WTC11 (cell line): Measurements from ENCODE around the gene NAPSA. TPM values are rescaled to one million over a fixed set of nuclear protein-coding genes. Genes with fewer than 3 reads are reported as not detected.
A peak's percentile ranks its signal among the peaks of the same experiment; 100 is the strongest.

ENCODE experiments used
- CREM ChIP-seq: sonication (generic); formaldehyde crosslinking; IDR thresholded peaks from 2 replicates; pipeline ENCODE4 v1.8.1; 2022; ENCODE audit warnings: mild to moderate bottlenecking, missing genetic modification reagents, moderate library complexity
- GRHL2 ChIP-seq: fragments of 250-450 bp; sonication (Bioruptor Pico); IDR thresholded peaks from 2 replicates; pipeline ENCODE4 v1.8.0; 2022; ENCODE audit warnings: mild to moderate bottlenecking, moderate library complexity; ENCODE audit not compliant: insufficient replicate concordance, severe bottlenecking
- GTF2I ChIP-seq: fragments of 250-450 bp; sonication (Bioruptor Pico); conservative IDR thresholded peaks from 2 replicates; pipeline ENCODE4 v1.4.0; 2021; ENCODE audit warnings: mild to moderate bottlenecking
- HMGA2 ChIP-seq: fragments of 250-450 bp; sonication (Bioruptor Pico); IDR thresholded peaks from 2 replicates; pipeline ENCODE4 v1.4.0; 2021; ENCODE audit warnings: mild to moderate bottlenecking, moderate library complexity
- IRF2 ChIP-seq: sonication (generic); formaldehyde crosslinking; IDR thresholded peaks from 2 replicates; pipeline ENCODE4 v1.8.0; 2022; ENCODE audit warnings: low read depth, missing genetic modification reagents, borderline replicate concordance
- KAT7 ChIP-seq: sonication (generic); formaldehyde crosslinking; IDR thresholded peaks from 2 replicates; pipeline ENCODE4 v1.8.1; 2023; ENCODE audit warnings: missing genetic modification reagents, mild to moderate bottlenecking, borderline replicate concordance
- TCF7 ChIP-seq: sonication (generic); formaldehyde crosslinking; IDR thresholded peaks from 2 replicates; pipeline ENCODE4 v1.8.0; 2022; ENCODE audit warnings: mild to moderate bottlenecking, low read depth, missing genetic modification reagents, moderate library complexity
- ZNF138 ChIP-seq: sonication (generic); formaldehyde crosslinking; conservative IDR thresholded peaks from 2 replicates; pipeline ENCODE4 v1.8.1; 2022; ENCODE audit warnings: mild to moderate bottlenecking, moderate library complexity, missing genetic modification reagents
- ZNF232 ChIP-seq: sonication (generic); formaldehyde crosslinking; IDR thresholded peaks from 2 replicates; pipeline ENCODE4 v1.8.0; 2022; ENCODE audit warnings: mild to moderate bottlenecking, missing genetic modification reagents
- ZNF317 ChIP-seq: sonication (generic); formaldehyde crosslinking; IDR thresholded peaks from 2 replicates; pipeline ENCODE4 v1.8.1; 2023; ENCODE audit warnings: low read depth, mild to moderate bottlenecking, moderate library complexity, missing genetic modification reagents, borderline replicate concordance
- ZNF396 ChIP-seq: fragments of 250-450 bp; sonication (Bioruptor Pico); IDR thresholded peaks from 2 replicates; pipeline ENCODE4 v1.8.0; 2021; ENCODE audit warnings: mild to moderate bottlenecking, moderate library complexity, borderline replicate concordance
- ZNF416 ChIP-seq: fragments of 250-450 bp; sonication (Bioruptor Pico); IDR thresholded peaks from 2 replicates; pipeline ENCODE4 v1.9.0; 2021; ENCODE audit warnings: mild to moderate bottlenecking, inconsistent platforms
- total RNA-seq: library from RNA; stranded (reverse); gene quantifications from 3 replicates; pipeline ENCODE4 v1.2.3, GENCODE V29; 2021
- TF ChIP-seq, protein P1 (sequence below): sonication (generic); formaldehyde crosslinking; IDR thresholded peaks from 2 replicates; pipeline ENCODE4 v1.8.0; 2023; ENCODE audit warnings: mild to moderate bottlenecking, missing genetic modification reagents
- TF ChIP-seq, protein P2 (sequence below): sonication (generic); formaldehyde crosslinking; IDR thresholded peaks from 2 replicates; pipeline ENCODE4 v1.8.0; 2023; ENCODE audit warnings: missing genetic modification reagents, mild to moderate bottlenecking, borderline replicate concordance
- TF ChIP-seq, protein P3 (sequence below): fragments of 250-450 bp; sonication (Bioruptor Pico); IDR thresholded peaks from 2 replicates; pipeline ENCODE4 v2.1.2; 2022; ENCODE audit warnings: mild to moderate bottlenecking, moderate library complexity
- TF ChIP-seq, protein P4 (sequence below): sonication (generic); formaldehyde crosslinking; IDR thresholded peaks from 2 replicates; pipeline ENCODE4 v1.8.0; 2022; ENCODE audit warnings: mild to moderate bottlenecking, missing genetic modification reagents
- TF ChIP-seq, protein P5 (sequence below): sonication (generic); formaldehyde crosslinking; IDR thresholded peaks from 2 replicates; pipeline ENCODE4 v1.8.0; 2022; ENCODE audit warnings: mild to moderate bottlenecking, missing genetic modification reagents
- TF ChIP-seq, protein P6 (sequence below): sonication (generic); formaldehyde crosslinking; conservative IDR thresholded peaks from 2 replicates; pipeline ENCODE4 v1.8.1; 2023; ENCODE audit warnings: mild to moderate bottlenecking, low read depth, missing genetic modification reagents, moderate library complexity
- TF ChIP-seq, protein P7 (sequence below): sonication (generic); formaldehyde crosslinking; IDR thresholded peaks from 2 replicates; pipeline ENCODE4 v1.8.1; 2023; ENCODE audit warnings: mild to moderate bottlenecking, missing genetic modification reagents, borderline replicate concordance

The NAPSA gene
- total RNA-seq, 1 experiment from 2014 or later, result 2.7 TPM

DNA sequence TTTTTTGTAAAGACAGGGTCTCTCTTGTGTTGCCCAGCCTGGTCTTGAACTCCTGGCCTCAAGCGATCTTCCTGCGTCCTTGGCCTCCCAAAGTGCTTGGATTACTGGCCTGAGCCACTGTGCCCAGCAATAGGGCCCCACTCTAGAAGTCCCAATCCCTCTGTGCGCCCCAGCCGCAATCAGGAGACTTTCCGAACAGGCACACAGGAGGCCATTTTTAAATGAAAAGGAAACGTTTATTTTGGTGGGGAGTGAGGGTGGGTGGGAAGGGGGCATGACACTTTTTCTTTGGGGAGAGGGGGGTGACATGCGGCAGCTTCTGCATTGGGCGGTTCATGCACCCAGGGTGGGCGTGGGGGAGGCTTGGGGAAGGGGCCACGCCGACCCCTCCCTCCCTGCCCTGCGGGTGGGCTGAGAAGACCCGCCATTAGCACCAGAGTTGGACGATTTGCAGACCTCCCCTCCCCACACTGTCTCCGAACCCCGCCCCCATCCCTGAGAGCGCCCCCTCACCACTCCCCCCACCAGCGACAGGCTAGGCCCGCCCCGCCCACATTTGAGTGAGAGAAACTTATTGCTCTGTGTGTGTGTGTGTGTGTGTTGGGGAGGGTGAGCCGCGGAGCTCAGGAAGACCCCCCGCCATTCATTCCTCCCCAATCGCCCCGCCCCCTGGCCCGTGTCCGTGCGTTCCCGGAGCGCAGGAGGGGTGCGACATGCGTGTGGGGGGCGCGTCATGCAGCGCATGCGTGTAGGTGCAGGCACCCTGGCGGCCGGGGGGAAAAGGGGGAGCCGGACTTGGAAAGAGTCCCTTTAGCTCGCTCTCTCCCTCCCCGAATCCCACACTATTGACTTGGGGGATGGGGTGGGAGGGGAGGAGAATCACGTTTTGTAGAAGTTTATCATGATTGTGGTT is 53.5 kb downstream of the NAPSA start (continued):
- TF ChIP-seq, protein P1, sequence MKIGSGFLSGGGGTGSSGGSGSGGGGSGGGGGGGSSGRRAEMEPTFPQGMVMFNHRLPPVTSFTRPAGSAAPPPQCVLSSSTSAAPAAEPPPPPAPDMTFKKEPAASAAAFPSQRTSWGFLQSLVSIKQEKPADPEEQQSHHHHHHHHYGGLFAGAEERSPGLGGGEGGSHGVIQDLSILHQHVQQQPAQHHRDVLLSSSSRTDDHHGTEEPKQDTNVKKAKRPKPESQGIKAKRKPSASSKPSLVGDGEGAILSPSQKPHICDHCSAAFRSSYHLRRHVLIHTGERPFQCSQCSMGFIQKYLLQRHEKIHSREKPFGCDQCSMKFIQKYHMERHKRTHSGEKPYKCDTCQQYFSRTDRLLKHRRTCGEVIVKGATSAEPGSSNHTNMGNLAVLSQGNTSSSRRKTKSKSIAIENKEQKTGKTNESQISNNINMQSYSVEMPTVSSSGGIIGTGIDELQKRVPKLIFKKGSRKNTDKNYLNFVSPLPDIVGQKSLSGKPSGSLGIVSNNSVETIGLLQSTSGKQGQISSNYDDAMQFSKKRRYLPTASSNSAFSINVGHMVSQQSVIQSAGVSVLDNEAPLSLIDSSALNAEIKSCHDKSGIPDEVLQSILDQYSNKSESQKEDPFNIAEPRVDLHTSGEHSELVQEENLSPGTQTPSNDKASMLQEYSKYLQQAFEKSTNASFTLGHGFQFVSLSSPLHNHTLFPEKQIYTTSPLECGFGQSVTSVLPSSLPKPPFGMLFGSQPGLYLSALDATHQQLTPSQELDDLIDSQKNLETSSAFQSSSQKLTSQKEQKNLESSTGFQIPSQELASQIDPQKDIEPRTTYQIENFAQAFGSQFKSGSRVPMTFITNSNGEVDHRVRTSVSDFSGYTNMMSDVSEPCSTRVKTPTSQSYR (CRISPR knock-in tag), result no peak
- TF ChIP-seq TCF7 (CRISPR knock-in tag) (no peak), CREM (no peak), ZNF138 (CRISPR knock-in tag) (no peak), HMGA2 (CRISPR knock-in tag) (no peak), GTF2I (CRISPR knock-in tag) (no peak), ZNF317 (CRISPR knock-in tag) (no peak), ZNF396 (CRISPR knock-in tag) (no peak), ZNF232 (CRISPR knock-in tag) (peak; percentile 53; the same call in 1 of the 2 replicates), IRF2 (CRISPR knock-in tag) (no peak), GRHL2 (CRISPR knock-in tag) (no peak), ZNF416 (CRISPR knock-in tag) (no peak), KAT7 (CRISPR knock-in tag) (no peak)
- TF ChIP-seq, protein P2, sequence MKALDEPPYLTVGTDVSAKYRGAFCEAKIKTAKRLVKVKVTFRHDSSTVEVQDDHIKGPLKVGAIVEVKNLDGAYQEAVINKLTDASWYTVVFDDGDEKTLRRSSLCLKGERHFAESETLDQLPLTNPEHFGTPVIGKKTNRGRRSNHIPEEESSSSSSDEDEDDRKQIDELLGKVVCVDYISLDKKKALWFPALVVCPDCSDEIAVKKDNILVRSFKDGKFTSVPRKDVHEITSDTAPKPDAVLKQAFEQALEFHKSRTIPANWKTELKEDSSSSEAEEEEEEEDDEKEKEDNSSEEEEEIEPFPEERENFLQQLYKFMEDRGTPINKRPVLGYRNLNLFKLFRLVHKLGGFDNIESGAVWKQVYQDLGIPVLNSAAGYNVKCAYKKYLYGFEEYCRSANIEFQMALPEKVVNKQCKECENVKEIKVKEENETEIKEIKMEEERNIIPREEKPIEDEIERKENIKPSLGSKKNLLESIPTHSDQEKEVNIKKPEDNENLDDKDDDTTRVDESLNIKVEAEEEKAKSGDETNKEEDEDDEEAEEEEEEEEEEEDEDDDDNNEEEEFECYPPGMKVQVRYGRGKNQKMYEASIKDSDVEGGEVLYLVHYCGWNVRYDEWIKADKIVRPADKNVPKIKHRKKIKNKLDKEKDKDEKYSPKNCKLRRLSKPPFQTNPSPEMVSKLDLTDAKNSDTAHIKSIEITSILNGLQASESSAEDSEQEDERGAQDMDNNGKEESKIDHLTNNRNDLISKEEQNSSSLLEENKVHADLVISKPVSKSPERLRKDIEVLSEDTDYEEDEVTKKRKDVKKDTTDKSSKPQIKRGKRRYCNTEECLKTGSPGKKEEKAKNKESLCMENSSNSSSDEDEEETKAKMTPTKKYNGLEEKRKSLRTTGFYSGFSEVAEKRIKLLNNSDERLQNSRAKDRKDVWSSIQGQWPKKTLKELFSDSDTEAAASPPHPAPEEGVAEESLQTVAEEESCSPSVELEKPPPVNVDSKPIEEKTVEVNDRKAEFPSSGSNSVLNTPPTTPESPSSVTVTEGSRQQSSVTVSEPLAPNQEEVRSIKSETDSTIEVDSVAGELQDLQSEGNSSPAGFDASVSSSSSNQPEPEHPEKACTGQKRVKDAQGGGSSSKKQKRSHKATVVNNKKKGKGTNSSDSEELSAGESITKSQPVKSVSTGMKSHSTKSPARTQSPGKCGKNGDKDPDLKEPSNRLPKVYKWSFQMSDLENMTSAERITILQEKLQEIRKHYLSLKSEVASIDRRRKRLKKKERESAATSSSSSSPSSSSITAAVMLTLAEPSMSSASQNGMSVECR (CRISPR knock-in tag), result no peak
- TF ChIP-seq, protein P3, sequence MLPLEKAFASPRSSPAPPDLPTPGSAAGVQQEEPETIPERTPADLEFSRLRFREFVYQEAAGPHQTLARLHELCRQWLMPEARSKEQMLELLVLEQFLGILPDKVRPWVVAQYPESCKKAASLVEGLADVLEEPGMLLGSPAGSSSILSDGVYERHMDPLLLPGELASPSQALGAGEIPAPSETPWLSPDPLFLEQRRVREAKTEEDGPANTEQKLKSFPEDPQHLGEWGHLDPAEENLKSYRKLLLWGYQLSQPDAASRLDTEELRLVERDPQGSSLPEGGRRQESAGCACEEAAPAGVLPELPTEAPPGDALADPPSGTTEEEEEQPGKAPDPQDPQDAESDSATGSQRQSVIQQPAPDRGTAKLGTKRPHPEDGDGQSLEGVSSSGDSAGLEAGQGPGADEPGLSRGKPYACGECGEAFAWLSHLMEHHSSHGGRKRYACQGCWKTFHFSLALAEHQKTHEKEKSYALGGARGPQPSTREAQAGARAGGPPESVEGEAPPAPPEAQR (CRISPR knock-in tag), result no peak
- TF ChIP-seq, protein P4, sequence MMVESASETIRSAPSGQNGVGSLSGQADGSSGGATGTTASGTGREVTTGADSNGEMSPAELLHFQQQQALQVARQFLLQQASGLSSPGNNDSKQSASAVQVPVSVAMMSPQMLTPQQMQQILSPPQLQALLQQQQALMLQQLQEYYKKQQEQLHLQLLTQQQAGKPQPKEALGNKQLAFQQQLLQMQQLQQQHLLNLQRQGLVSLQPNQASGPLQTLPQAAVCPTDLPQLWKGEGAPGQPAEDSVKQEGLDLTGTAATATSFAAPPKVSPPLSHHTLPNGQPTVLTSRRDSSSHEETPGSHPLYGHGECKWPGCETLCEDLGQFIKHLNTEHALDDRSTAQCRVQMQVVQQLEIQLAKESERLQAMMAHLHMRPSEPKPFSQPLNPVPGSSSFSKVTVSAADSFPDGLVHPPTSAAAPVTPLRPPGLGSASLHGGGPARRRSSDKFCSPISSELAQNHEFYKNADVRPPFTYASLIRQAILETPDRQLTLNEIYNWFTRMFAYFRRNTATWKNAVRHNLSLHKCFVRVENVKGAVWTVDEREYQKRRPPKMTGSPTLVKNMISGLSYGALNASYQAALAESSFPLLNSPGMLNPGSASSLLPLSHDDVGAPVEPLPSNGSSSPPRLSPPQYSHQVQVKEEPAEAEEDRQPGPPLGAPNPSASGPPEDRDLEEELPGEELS (CRISPR knock-in tag), result no peak
- TF ChIP-seq, protein P5, sequence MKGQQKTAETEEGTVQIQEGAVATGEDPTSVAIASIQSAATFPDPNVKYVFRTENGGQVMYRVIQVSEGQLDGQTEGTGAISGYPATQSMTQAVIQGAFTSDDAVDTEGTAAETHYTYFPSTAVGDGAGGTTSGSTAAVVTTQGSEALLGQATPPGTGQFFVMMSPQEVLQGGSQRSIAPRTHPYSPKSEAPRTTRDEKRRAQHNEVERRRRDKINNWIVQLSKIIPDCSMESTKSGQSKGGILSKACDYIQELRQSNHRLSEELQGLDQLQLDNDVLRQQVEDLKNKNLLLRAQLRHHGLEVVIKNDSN (CRISPR knock-in tag), result no peak
- TF ChIP-seq, protein P6, sequence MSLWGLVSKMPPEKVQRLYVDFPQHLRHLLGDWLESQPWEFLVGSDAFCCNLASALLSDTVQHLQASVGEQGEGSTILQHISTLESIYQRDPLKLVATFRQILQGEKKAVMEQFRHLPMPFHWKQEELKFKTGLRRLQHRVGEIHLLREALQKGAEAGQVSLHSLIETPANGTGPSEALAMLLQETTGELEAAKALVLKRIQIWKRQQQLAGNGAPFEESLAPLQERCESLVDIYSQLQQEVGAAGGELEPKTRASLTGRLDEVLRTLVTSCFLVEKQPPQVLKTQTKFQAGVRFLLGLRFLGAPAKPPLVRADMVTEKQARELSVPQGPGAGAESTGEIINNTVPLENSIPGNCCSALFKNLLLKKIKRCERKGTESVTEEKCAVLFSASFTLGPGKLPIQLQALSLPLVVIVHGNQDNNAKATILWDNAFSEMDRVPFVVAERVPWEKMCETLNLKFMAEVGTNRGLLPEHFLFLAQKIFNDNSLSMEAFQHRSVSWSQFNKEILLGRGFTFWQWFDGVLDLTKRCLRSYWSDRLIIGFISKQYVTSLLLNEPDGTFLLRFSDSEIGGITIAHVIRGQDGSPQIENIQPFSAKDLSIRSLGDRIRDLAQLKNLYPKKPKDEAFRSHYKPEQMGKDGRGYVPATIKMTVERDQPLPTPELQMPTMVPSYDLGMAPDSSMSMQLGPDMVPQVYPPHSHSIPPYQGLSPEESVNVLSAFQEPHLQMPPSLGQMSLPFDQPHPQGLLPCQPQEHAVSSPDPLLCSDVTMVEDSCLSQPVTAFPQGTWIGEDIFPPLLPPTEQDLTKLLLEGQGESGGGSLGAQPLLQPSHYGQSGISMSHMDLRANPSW (CRISPR knock-in tag), result no peak
- TF ChIP-seq, protein P7, sequence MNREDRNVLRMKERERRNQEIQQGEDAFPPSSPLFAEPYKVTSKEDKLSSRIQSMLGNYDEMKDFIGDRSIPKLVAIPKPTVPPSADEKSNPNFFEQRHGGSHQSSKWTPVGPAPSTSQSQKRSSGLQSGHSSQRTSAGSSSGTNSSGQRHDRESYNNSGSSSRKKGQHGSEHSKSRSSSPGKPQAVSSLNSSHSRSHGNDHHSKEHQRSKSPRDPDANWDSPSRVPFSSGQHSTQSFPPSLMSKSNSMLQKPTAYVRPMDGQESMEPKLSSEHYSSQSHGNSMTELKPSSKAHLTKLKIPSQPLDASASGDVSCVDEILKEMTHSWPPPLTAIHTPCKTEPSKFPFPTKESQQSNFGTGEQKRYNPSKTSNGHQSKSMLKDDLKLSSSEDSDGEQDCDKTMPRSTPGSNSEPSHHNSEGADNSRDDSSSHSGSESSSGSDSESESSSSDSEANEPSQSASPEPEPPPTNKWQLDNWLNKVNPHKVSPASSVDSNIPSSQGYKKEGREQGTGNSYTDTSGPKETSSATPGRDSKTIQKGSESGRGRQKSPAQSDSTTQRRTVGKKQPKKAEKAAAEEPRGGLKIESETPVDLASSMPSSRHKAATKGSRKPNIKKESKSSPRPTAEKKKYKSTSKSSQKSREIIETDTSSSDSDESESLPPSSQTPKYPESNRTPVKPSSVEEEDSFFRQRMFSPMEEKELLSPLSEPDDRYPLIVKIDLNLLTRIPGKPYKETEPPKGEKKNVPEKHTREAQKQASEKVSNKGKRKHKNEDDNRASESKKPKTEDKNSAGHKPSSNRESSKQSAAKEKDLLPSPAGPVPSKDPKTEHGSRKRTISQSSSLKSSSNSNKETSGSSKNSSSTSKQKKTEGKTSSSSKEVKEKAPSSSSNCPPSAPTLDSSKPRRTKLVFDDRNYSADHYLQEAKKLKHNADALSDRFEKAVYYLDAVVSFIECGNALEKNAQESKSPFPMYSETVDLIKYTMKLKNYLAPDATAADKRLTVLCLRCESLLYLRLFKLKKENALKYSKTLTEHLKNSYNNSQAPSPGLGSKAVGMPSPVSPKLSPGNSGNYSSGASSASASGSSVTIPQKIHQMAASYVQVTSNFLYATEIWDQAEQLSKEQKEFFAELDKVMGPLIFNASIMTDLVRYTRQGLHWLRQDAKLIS (CRISPR knock-in tag), result no peak
